Coronary artery (tissue), 2 donors: ENCODE data around the gene FGD4.

Source experiments
- DNase-seq: peaks from one replicate; pipeline ENCODE4 v3.0.0-alpha.2; 2017; ENCODE audit warnings: low spot score
- H3K27ac ChIP-seq, 2 donors: fragments of 200-600 bp; sonication (generic); one replicate each; pipeline ENCODE4 v1.5.1; 2016 to 2019
- H3K4me3 ChIP-seq: fragments of 200-600 bp; sonication (generic); 2 replicates; pipeline ENCODE4 v1.5.1; 2016; ENCODE audit warnings: mild to moderate bottlenecking, moderate library complexity
- CTCF ChIP-seq: fragments of 200-600 bp; sonication (generic); IDR thresholded peaks from one replicate; pipeline ENCODE4 v1.5.1; 2019; ENCODE audit warnings: antibody characterized with exemption

FGD4 gene

GRCh38 chr12:32686340-32686739 lies 287.0 kb downstream of the FGD4 start:
- Histone ChIP-seq H3K27ac (no peak overlapping the region), H3K4me3 (no peak overlapping the region)
- DNase-seq = no peak
- no peak for TF ChIP-seq CTCF

- H3K27ac ChIP-seq = no peak overlapping the region
- no peak for TF ChIP-seq CTCF
Observed at GRCh38 chr12:32688786-32689185, 289.4 kb downstream of the FGD4 start.

GRCh38 chr12:32690927-32691326 lies 291.6 kb downstream of the FGD4 start:
- Histone ChIP-seq H3K4me3 (no peak overlapping the region), H3K27ac (no peak overlapping the region)
- no peak for DNase-seq
- TF ChIP-seq CTCF = no peak

More at GRCh38 chr12:32688786-32689185, 289.4 kb downstream of the FGD4 start:
- no peak for DNase-seq
- H3K4me3 ChIP-seq = no peak overlapping the region

- TF ChIP-seq CTCF = no peak
- DNase-seq = no peak
- Histone ChIP-seq H3K27ac (no peak overlapping the region), H3K4me3 (no peak overlapping the region)
Observed at GRCh38 chr12:32692358-32692757, 293.0 kb downstream of the FGD4 start.

- H3K4me3 ChIP-seq = no peak overlapping the region
- DNase-seq = no peak
- no peak overlapping the region for H3K27ac ChIP-seq
- TF ChIP-seq CTCF = no peak
Observed at GRCh38 chr12:32693036-32693435, 293.7 kb downstream of the FGD4 start.
